Activated T-cell treated with anti-CD3 and anti-CD28 coated beads, Interleukin-2, amount 50 U/mL, for 4 hours (primary cell): Measurements from ENCODE around the gene MT1B. TPM values are rescaled to one million over a fixed set of nuclear protein-coding genes. Genes with fewer than 3 reads are reported as not detected.
A peak's percentile ranks its signal among the peaks of the same experiment; 100 is the strongest.

ENCODE experiments used
- ATAC-seq, 2 donors: fragments of 200-7000 bp; cut with Tn5 transposase; one replicate each; pipeline ENCODE4 v1.10.0; 2021
- DNase-seq: peaks from one replicate; pipeline ENCODE4 v3.0.0-alpha.2; 2020
- H3K27me3 Mint-ChIP-seq: one replicate; pipeline ENCODE4 v1.8.0; 2021; ENCODE audit warnings: low read depth, mixed read lengths
- H3K36me3 Mint-ChIP-seq: one replicate; pipeline ENCODE4 v1.8.0; 2022; ENCODE audit warnings: mixed read lengths; ENCODE audit not compliant: insufficient read depth
- H3K4me1 Mint-ChIP-seq: one replicate; pipeline ENCODE4 v1.8.0; 2021; ENCODE audit warnings: low read depth, mixed read lengths
- H3K4me3 Mint-ChIP-seq: one replicate; pipeline ENCODE4 v1.8.0; 2021; ENCODE audit warnings: mild to moderate bottlenecking, moderate library complexity, mixed read lengths
- H3K9me3 Mint-ChIP-seq: one replicate; pipeline ENCODE4 v1.8.0; 2021; ENCODE audit warnings: mixed read lengths
- total RNA-seq, 3 donors: library from RNA; stranded (reverse); gene quantifications; one replicate each; pipeline ENCODE4 v1.2.1, GENCODE V29; 2021

The MT1B gene
- total RNA-seq, 3 donors from 2014 or later = not detected

GRCh38 chr16:56637814-56638750 is 13.6 kb upstream of the MT1B start, which contains the start of gene MT1A:
MT1A (plus strand) TSS chr16:56638666; CDS start chr16:56638739, 73 bp downstream.
- Mint-ChIP-seq H3K36me3 (no peaks in the 10 kb centered on the region), H3K4me1 (peaks cover 31% of the 10 kb centered on the region), H3K27me3 (peaks cover 70% of the 10 kb centered on the region), H3K4me3 (peak within 1 kb of the TSS; percentile 33), H3K9me3 (no peaks in the 10 kb centered on the region)
- no peak for DNase-seq
- peak; percentile 33 to 36 for ATAC-seq

- H3K4me1 Mint-ChIP-seq = peaks cover 40% of the 10 kb centered on the region
- no peak for DNase-seq
Measured at GRCh38 chr16:56639045-56639444, 12.6 kb upstream of the MT1B start.

GRCh38 chr16:56640076-56640475 is 11.6 kb upstream of the MT1B start:
- no peaks in the 10 kb centered on the region for H3K9me3 Mint-ChIP-seq
- no peaks in the 10 kb centered on the region for H3K36me3 Mint-ChIP-seq
- ATAC-seq (no peak), DNase-seq (no peak)
- H3K4me1 Mint-ChIP-seq = peaks cover 36% of the 10 kb centered on the region
- peaks cover 50% of the 10 kb centered on the region for H3K27me3 Mint-ChIP-seq
- H3K4me3 Mint-ChIP-seq = no peak overlapping the region

More at GRCh38 chr16:56639045-56639444, 12.6 kb upstream of the MT1B start:
- ATAC-seq = no peak
- H3K27me3 Mint-ChIP-seq = peaks cover 61% of the 10 kb centered on the region
- no peak overlapping the region for H3K4me3 Mint-ChIP-seq
- no peaks in the 10 kb centered on the region for H3K36me3 Mint-ChIP-seq
- H3K9me3 Mint-ChIP-seq = no peaks in the 10 kb centered on the region

- no peak for DNase-seq
- H3K4me3 Mint-ChIP-seq = no peak overlapping the region
- no peaks in the 10 kb centered on the region for H3K9me3 Mint-ChIP-seq
- peaks cover 29% of the 10 kb centered on the region for H3K4me1 Mint-ChIP-seq
- peaks cover 43% of the 10 kb centered on the region for H3K27me3 Mint-ChIP-seq
- no peaks in the 10 kb centered on the region for H3K36me3 Mint-ChIP-seq
- ATAC-seq = no peak
Measured at GRCh38 chr16:56641166-56641565, 10.5 kb upstream of the MT1B start.

- Mint-ChIP-seq H3K9me3 (no peaks in the 10 kb centered on the region), H3K27me3 (peaks cover 26% of the 10 kb centered on the region), H3K4me1 (peaks cover 23% of the 10 kb centered on the region), H3K36me3 (no peaks in the 10 kb centered on the region), H3K4me3 (peak overlapping the region; percentile 62)
- ATAC-seq (peak; percentile 100), DNase-seq (peak; percentile 68)
Measured at GRCh38 chr16:56643080-56643778, 8.5 kb upstream of the MT1B start.

- H3K9me3 Mint-ChIP-seq = no peaks in the 10 kb centered on the region
- H3K36me3 Mint-ChIP-seq = no peaks in the 10 kb centered on the region
- H3K4me1 Mint-ChIP-seq = peaks cover 21% of the 10 kb centered on the region
- no peak for ATAC-seq
- DNase-seq = no peak
- H3K27me3 Mint-ChIP-seq = peaks cover 26% of the 10 kb centered on the region
- H3K4me3 Mint-ChIP-seq = peak overlapping the region; percentile 62
Measured at GRCh38 chr16:56643833-56644232, 7.9 kb upstream of the MT1B start.

GRCh38 chr16:56645311-56645710 is 6.4 kb upstream of the MT1B start:
- no peaks in the 10 kb centered on the region for H3K9me3 Mint-ChIP-seq
- H3K4me3 Mint-ChIP-seq = no peak overlapping the region
- peaks cover 18% of the 10 kb centered on the region for H3K27me3 Mint-ChIP-seq
- ATAC-seq = no peak
- peaks cover 21% of the 10 kb centered on the region for H3K4me1 Mint-ChIP-seq
- DNase-seq = no peak
- H3K36me3 Mint-ChIP-seq = no peaks in the 10 kb centered on the region

GRCh38 chr16:56645838-56646237 is 5.8 kb upstream of the MT1B start:
- DNase-seq = no peak
- no peak overlapping the region for H3K4me3 Mint-ChIP-seq
- peaks cover 21% of the 10 kb centered on the region for H3K4me1 Mint-ChIP-seq
- H3K36me3 Mint-ChIP-seq = no peaks in the 10 kb centered on the region
- no peak for ATAC-seq
- H3K27me3 Mint-ChIP-seq = peaks cover 14% of the 10 kb centered on the region
- H3K9me3 Mint-ChIP-seq = no peaks in the 10 kb centered on the region

- H3K9me3 Mint-ChIP-seq = no peaks in the 10 kb centered on the region
- no peak for DNase-seq
- H3K27me3 Mint-ChIP-seq = peaks cover 15% of the 10 kb centered on the region
- H3K4me1 Mint-ChIP-seq = peaks cover 14% of the 10 kb centered on the region
- ATAC-seq = no peak
- no peaks in the 10 kb centered on the region for H3K36me3 Mint-ChIP-seq
- H3K4me3 Mint-ChIP-seq = no peak overlapping the region
Measured at GRCh38 chr16:56647641-56648431, 3.9 kb upstream of the MT1B start.

GRCh38 chr16:56649271-56649670 is 2.4 kb upstream of the MT1B start:
- Mint-ChIP-seq H3K36me3 (no peaks in the 10 kb centered on the region), H3K27me3 (peaks cover 15% of the 10 kb centered on the region), H3K9me3 (no peaks in the 10 kb centered on the region), H3K4me3 (no peak overlapping the region), H3K4me1 (peaks cover under 1% of the 10 kb centered on the region)
- DNase-seq (no peak), ATAC-seq (no peak)

- ATAC-seq = no peak
- no peaks in the 10 kb centered on the region for H3K36me3 Mint-ChIP-seq
Measured at GRCh38 chr16:56649820-56650219, 1.9 kb upstream of the MT1B start.

GRCh38 chr16:56652600-56652999 is 914 bp downstream of the MT1B start:
- ATAC-seq (no peak), DNase-seq (no peak)
- Mint-ChIP-seq H3K4me3 (no peak overlapping the region), H3K27me3 (peaks cover 12% of the 10 kb centered on the region), H3K36me3 (no peaks in the 10 kb centered on the region), H3K4me1 (peaks cover 3% of the 10 kb centered on the region), H3K9me3 (no peaks in the 10 kb centered on the region)

More at GRCh38 chr16:56649820-56650219, 1.9 kb upstream of the MT1B start:
- no peak for DNase-seq
- Mint-ChIP-seq H3K27me3 (peaks cover 15% of the 10 kb centered on the region), H3K4me1 (no peaks in the 10 kb centered on the region), H3K4me3 (no peak overlapping the region), H3K9me3 (no peaks in the 10 kb centered on the region)

GRCh38 chr16:56653218-56653617 is 1.5 kb downstream of the MT1B start:
- DNase-seq = no peak
- Mint-ChIP-seq H3K27me3 (peaks cover 12% of the 10 kb centered on the region), H3K4me3 (no peak overlapping the region), H3K36me3 (no peaks in the 10 kb centered on the region), H3K4me1 (peaks cover 7% of the 10 kb centered on the region), H3K9me3 (no peaks in the 10 kb centered on the region)
- no peak for ATAC-seq
